Neuronal stem cell (in vitro differentiated cells): ENCODE results near the gene TCEAL1.
"Not testable (repeated sequence)": the region's sequence is repeated elsewhere in the genome, so short reads cannot be mapped to it uniquely, and the experiment has no call there.

Source experiments
- DNase-seq: peaks from one replicate; pipeline ENCODE4 v3.0.0-alpha.2; 2013; ENCODE audit warnings: low spot score
- H2AFZ ChIP-seq: one replicate; pipeline ENCODE4 v1.6.1; 2013; ENCODE audit warnings: mild to moderate bottlenecking, low read length, inconsistent platforms
- H2AK5ac ChIP-seq: 2 replicates; pipeline ENCODE4 v1.6.1; 2013; ENCODE audit warnings: low read depth, mild to moderate bottlenecking, inconsistent platforms, low read length, moderate library complexity, mixed read lengths
- H2BK120ac ChIP-seq: 2 replicates; pipeline ENCODE4 v1.6.1; 2013; ENCODE audit warnings: low read depth, mild to moderate bottlenecking, inconsistent platforms, low read length, moderate library complexity, mixed read lengths
- H2BK12ac ChIP-seq: one replicate; pipeline ENCODE4 v1.6.1; 2013; ENCODE audit warnings: low read length, inconsistent platforms
- H2BK15ac ChIP-seq: 2 replicates; pipeline ENCODE4 v1.6.1; 2013; ENCODE audit warnings: mild to moderate bottlenecking, low read length, inconsistent platforms, mixed read lengths
- H2BK5ac ChIP-seq: one replicate; pipeline ENCODE4 v1.6.1; 2013; ENCODE audit warnings: inconsistent platforms, mild to moderate bottlenecking, low read length, moderate library complexity
- H3K14ac ChIP-seq: one replicate; pipeline ENCODE4 v1.6.1; 2013; ENCODE audit warnings: low read length, inconsistent platforms
- H3K18ac ChIP-seq: 2 replicates; pipeline ENCODE4 v1.6.1; 2013; ENCODE audit warnings: low read length, inconsistent platforms
- H3K23ac ChIP-seq: 2 replicates; pipeline ENCODE4 v1.6.1; 2013; ENCODE audit warnings: low read depth, mild to moderate bottlenecking, mixed read lengths, low read length, inconsistent platforms; ENCODE audit not compliant: poor library complexity
- H3K27ac ChIP-seq: replicated peaks from 3 replicates; pipeline ENCODE4 v1.5.1; 2013; ENCODE audit warnings: low read length, inconsistent platforms
- H3K27me3 ChIP-seq, 3 experiments: 2 replicates each; pipeline ENCODE4 v1.6.1; 2013; ENCODE audit warnings: low read length in 3 of 3, mild to moderate bottlenecking in 2 of 3, inconsistent platforms in 1 of 3, low read depth in 1 of 3, mixed read lengths in 1 of 3, moderate library complexity in 1 of 3; ENCODE audit not compliant: control insufficient read depth in 3 of 3, insufficient read depth in 3 of 3
- H3K36me3 ChIP-seq, 2 donors: replicated peaks in 1 of 2; 2 replicates each; pipeline ENCODE4 v1.6.1; 2013; ENCODE audit warnings: low read length in 2 of 2; ENCODE audit not compliant: control insufficient read depth in 2 of 2, insufficient read depth in 2 of 2
- H3K4ac ChIP-seq: 2 replicates; pipeline ENCODE4 v1.6.1; 2013; ENCODE audit warnings: inconsistent platforms, mild to moderate bottlenecking, low read length, moderate library complexity
- H3K4me1 ChIP-seq, 2 donors: 1 replicate in 1 of 2; 2 replicates in 1 of 2; pipeline ENCODE4 v1.6.1; 2013; ENCODE audit warnings: low read length in 2 of 2, low read depth in 1 of 2; ENCODE audit not compliant: control insufficient read depth in 2 of 2, insufficient read depth in 1 of 2
- H3K4me2 ChIP-seq: one replicate; pipeline ENCODE4 v1.6.1; 2013; ENCODE audit warnings: mild to moderate bottlenecking, low read length, inconsistent platforms; ENCODE audit not compliant: insufficient read depth, poor library complexity, severe bottlenecking
- H3K4me3 ChIP-seq, 2 donors: 2 replicates each; pipeline ENCODE4 v1.5.1; 2013; ENCODE audit warnings: low read length in 2 of 2, mild to moderate bottlenecking in 2 of 2, inconsistent platforms in 1 of 2, moderate library complexity in 1 of 2
- H3K79me1 ChIP-seq: one replicate; pipeline ENCODE4 v1.6.1; 2013; ENCODE audit warnings: low read depth, mild to moderate bottlenecking, inconsistent platforms, low read length, moderate library complexity
- H3K9ac ChIP-seq: one replicate; pipeline ENCODE4 v1.6.1; 2013; ENCODE audit warnings: mild to moderate bottlenecking, low read depth, low read length, inconsistent platforms; ENCODE audit not compliant: poor library complexity
- H3K9me3 ChIP-seq, 2 donors: replicated peaks in 1 of 2; 2 replicates each; pipeline versions ENCODE3 to v1.6.1; 2013; ENCODE audit warnings: low read length in 2 of 2, mild to moderate bottlenecking in 2 of 2, inconsistent platforms in 1 of 2, low read depth in 1 of 2, mixed read lengths in 1 of 2, moderate library complexity in 1 of 2; ENCODE audit not compliant: control insufficient read depth in 2 of 2, insufficient read depth in 1 of 2
- H4K8ac ChIP-seq: one replicate; pipeline ENCODE4 v1.6.1; 2013; ENCODE audit warnings: low read depth, mild to moderate bottlenecking, inconsistent platforms, low read length, moderate library complexity
- H4K91ac ChIP-seq: one replicate; pipeline ENCODE4 v1.6.1; 2013; ENCODE audit warnings: low read length, low read depth, mild to moderate bottlenecking, inconsistent platforms; ENCODE audit not compliant: poor library complexity
- WGBS, 2 donors: extraction: QIAGEN DNeasy Blood & Tissue Kit; methylation state at CpG; one replicate each; pipeline ENCODE4 v1.1.7; 2013; ENCODE audit warnings: missing lambda C conversion rate in 2 of 2, mixed read lengths in 1 of 2; ENCODE audit not compliant: insufficient read length in 2 of 2, insufficient replicate concordance in 1 of 2; ENCODE audit errors: extremely low coverage in 2 of 2; 5-methylcytosine and 5-hydroxymethylcytosine counted together

The TCEAL1 gene

GRCh38 chrX:103655230-103656000, 26.6 kb downstream of the TCEAL1 start:
- not testable (repeated sequence) for H3K4ac ChIP-seq, H2AFZ ChIP-seq, H3K27ac ChIP-seq, H3K4me2 ChIP-seq, H4K91ac ChIP-seq, H3K14ac ChIP-seq, H3K4me1 ChIP-seq, H3K9me3 ChIP-seq, H3K18ac ChIP-seq, H3K9ac ChIP-seq, H3K27me3 ChIP-seq, H3K36me3 ChIP-seq, H2AK5ac ChIP-seq, DNase-seq, H3K23ac ChIP-seq, H3K4me3 ChIP-seq, H4K8ac ChIP-seq, H2BK120ac ChIP-seq, H2BK12ac ChIP-seq, H2BK5ac ChIP-seq, H3K79me1 ChIP-seq, H2BK15ac ChIP-seq
- WGBS, 2 donors = no CpG with 5 or more reads among the region's 7 CpGs

- Histone ChIP-seq H2AK5ac (no peak overlapping the region), H3K27me3 (no peaks in the 10 kb centered on the region), H3K9ac (no peak overlapping the region), H2AFZ (no peak overlapping the region), H3K14ac (no peak overlapping the region), H3K9me3 (no peaks in the 10 kb centered on the region), H2BK120ac (no peak overlapping the region), H3K23ac (no peak overlapping the region), H3K4me2 (no peak overlapping the region), H3K4me1 (no peaks in the 10 kb centered on the region), H3K36me3 (no peaks in the 10 kb centered on the region), H2BK5ac (no peak overlapping the region), H2BK12ac (no peak overlapping the region), H4K91ac (no peak overlapping the region), H3K79me1 (no peaks in the 10 kb centered on the region), H2BK15ac (no peak overlapping the region), H3K4me3 (no peak overlapping the region), H4K8ac (no peak overlapping the region), H3K18ac (no peak overlapping the region), H3K27ac (no peak overlapping the region), H3K4ac (no peak overlapping the region)
- WGBS, 2 donors = no CpG with 5 or more reads among the region's 3 CpGs
- no peak for DNase-seq
These were observed 27.8 kb downstream of the TCEAL1 start for GRCh38 chrX:103656617-103657016.

- not testable (repeated sequence) for H3K4me1 ChIP-seq, H2BK12ac ChIP-seq, H3K18ac ChIP-seq, H2AFZ ChIP-seq, H3K79me1 ChIP-seq, DNase-seq, H3K9ac ChIP-seq, H3K27ac ChIP-seq, H2AK5ac ChIP-seq, H3K27me3 ChIP-seq, H3K23ac ChIP-seq, H3K9me3 ChIP-seq, H4K91ac ChIP-seq, H4K8ac ChIP-seq, H2BK15ac ChIP-seq, H2BK5ac ChIP-seq, H3K4me2 ChIP-seq, H3K4ac ChIP-seq, H3K36me3 ChIP-seq, H2BK120ac ChIP-seq, H3K14ac ChIP-seq, H3K4me3 ChIP-seq
- no CpG with 5 or more reads among the region's 2 CpGs for WGBS, 2 donors
These were observed 28.3 kb downstream of the TCEAL1 start for GRCh38 chrX:103657066-103657465.

DNA sequence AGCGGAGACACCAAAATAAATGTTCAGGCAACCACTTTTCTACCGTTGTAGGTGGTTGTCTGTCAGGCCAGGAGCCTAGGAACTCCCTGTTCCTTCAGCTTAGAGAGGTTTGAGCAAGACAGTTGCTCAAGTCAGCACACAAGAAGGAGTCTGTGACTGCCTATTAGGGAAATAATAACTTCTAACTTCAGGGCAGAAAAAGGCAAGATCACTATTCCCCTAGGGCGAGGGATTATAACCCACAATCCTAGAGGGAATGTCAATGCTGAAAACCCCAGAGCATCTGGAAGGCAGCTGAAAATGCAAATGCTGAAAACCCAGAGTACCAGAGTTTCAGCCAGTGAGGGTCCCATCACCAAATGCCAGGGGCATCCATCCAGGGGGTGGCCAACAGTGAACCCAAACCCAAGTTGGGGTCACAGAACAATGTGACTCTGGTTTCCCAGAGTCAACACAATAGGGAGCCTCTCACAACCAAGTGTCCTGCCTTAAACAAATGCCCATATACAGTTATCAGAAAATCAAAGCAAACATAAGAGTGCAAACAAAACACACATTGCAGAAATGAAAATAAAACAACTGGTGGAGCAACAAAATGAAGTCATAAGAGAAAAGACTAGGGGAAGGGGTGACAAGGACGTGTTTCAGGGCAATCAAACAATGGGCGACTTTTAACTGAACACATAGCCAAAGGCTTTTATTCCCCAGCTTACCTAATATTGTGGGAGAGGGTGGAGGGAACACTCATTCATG, 30.1 kb downstream of the TCEAL1 start:
- no CpG with 5 or more reads among the region's 5 CpGs for WGBS, 2 donors
- Histone ChIP-seq H4K8ac (no peak overlapping the region), H3K18ac (no peak overlapping the region), H2AK5ac (no peak overlapping the region), H3K9ac (no peak overlapping the region), H3K4me1 (no peaks in the 10 kb centered on the region), H3K27me3 (peaks cover 0 to 7% (median 0%) of the 10 kb centered on the region in 3 experiments), H3K9me3 (no peaks in the 10 kb centered on the region), H2AFZ (no peak overlapping the region), H3K14ac (no peak overlapping the region), H2BK120ac (no peak overlapping the region), H3K23ac (no peak overlapping the region), H3K36me3 (no peaks in the 10 kb centered on the region), H3K27ac (no peak overlapping the region), H2BK12ac (no peak overlapping the region), H3K4me2 (no peak overlapping the region), H2BK15ac (no peak overlapping the region), H3K79me1 (no peaks in the 10 kb centered on the region), H3K4ac (no peak overlapping the region), H2BK5ac (no peak overlapping the region), H3K4me3 (no peak overlapping the region), H4K91ac (no peak overlapping the region)
- no peak for DNase-seq
